Ishikawa (cell line): ENCODE measurements around the gene SLC39A10.

ENCODE experiments used
- EP300 ChIP-seq: IDR thresholded peaks from 2 replicates; pipeline ENCODE4 v1.6.1; 2012; ENCODE audit warnings: borderline replicate concordance
- REST ChIP-seq: IDR thresholded peaks from 2 replicates; pipeline ENCODE4 v1.6.1; 2012; ENCODE audit warnings: low read depth, mild to moderate bottlenecking
- TEAD4 ChIP-seq: IDR thresholded peaks from 2 replicates; pipeline ENCODE4 v1.6.1; 2012

DNA sequence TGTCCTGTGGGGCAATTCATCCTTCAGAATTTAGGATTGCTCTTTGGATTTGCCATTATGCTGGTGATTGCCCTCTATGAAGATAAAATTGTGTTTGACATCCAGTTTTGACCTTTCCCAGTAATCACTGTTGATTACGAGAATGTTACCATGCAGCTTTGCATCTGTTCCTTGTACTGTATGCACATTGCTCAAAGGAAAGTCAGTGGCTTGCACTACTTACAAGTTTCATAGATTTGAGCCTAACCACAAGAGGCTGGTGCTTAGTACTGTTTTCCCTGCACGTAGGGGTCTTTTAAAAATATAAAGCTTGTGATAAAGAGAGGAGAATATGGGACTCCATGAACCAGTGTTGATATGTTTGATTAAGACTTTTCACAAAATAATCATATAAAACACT, 77.9 kb downstream of the SLC39A10 start:
- TF ChIP-seq EP300 (no peak), TEAD4 (no peak), REST (no peak)
